Endothelial cell of umbilical vein (primary cell): ENCODE data around the gene DSE. TPM values are rescaled to one million over a fixed set of nuclear protein-coding genes. Genes with fewer than 3 reads are reported as not detected.

Experiments used
- BruUV-seq: library from RNA; stranded (reverse); fragments of 400-500 nt; replicated peaks from 2 replicates; lab custom pipeline; 2021; lab: Mats Ljungman, UMichigan
- CTCF ChIA-PET: fragments of 300-600, 350-600 bp; sonication (Branson Sonifier 250); formaldehyde crosslinking; loops from one replicate; lab custom pipeline; 2021; ENCODE audit warnings: antibody characterized with exemption, inconsistent platforms; lab: Charles Lee
- POLR2A ChIA-PET: fragments of 300-600, 350-600 bp; sonication (Branson Sonifier 250); formaldehyde crosslinking; loops from one replicate; lab custom pipeline; 2021; ENCODE audit warnings: antibody characterized with exemption, inconsistent platforms; lab: Charles Lee
- DNase-seq: peaks from one replicate; pipeline ENCODE4 v3.0.0-alpha.2; 2011; ENCODE audit warnings: low read depth, low spot score
- FAIRE-seq: peaks from 2 replicates; lab custom pipeline; 2011; peaks lifted over from hg19 to GRCh38; lab: Jason Lieb, UNC
- H2AFZ ChIP-seq: 2 replicates; pipeline ENCODE4 v1.6.0; 2012; ENCODE audit warnings: low read depth, low read length, control low read depth, inconsistent platforms
- H3K27ac ChIP-seq: 2 replicates; pipeline ENCODE4 v1.5.1; 2011; ENCODE audit warnings: low read depth, mild to moderate bottlenecking, control low read depth, low read length, moderate library complexity; ENCODE audit not compliant: insufficient read depth
- H3K27me3 ChIP-seq, 2 experiments: 2 replicates each; pipeline versions ENCODE4 v1.6.0 to v1.6.1; 2011; ENCODE audit warnings: low read length in 2 of 2, mixed read lengths in 1 of 2; ENCODE audit not compliant: control insufficient read depth in 2 of 2, insufficient read depth in 2 of 2
- H3K36me3 ChIP-seq, 2 experiments: 2 replicates in 1 of 2; 3 replicates in 1 of 2; pipeline ENCODE4 v1.5.1; 2011; ENCODE audit warnings: low read length in 2 of 2, mild to moderate bottlenecking in 1 of 2, moderate library complexity in 1 of 2; ENCODE audit not compliant: control insufficient read depth in 2 of 2, insufficient read depth in 2 of 2; ENCODE audit errors: extremely low read depth in 1 of 2
- H3K4me1 ChIP-seq: 3 replicates; pipeline ENCODE4 v1.5.1; 2011; ENCODE audit warnings: mild to moderate bottlenecking, low read length; ENCODE audit not compliant: control insufficient read depth, insufficient read depth; ENCODE audit errors: extremely low read depth
- H3K4me2 ChIP-seq: 2 replicates; pipeline ENCODE4 v1.6.1; 2011; ENCODE audit warnings: low read length, control low read depth, mixed read lengths; ENCODE audit not compliant: insufficient read depth
- H3K4me3 ChIP-seq, 3 experiments: fragments of 200-600 bp in 1 of 3; sonication (generic), shearing (Covaris generic) in 1 of 3; replicated peaks in 1 of 3; 2 replicates each; pipeline ENCODE4 v1.5.1; 2011 to 2016; ENCODE audit warnings: control low read depth in 3 of 3, low read length in 3 of 3, mild to moderate bottlenecking in 2 of 3, inconsistent platforms in 1 of 3, low read depth in 1 of 3, moderate library complexity in 1 of 3; ENCODE audit not compliant: insufficient read depth in 1 of 3
- H3K79me2 ChIP-seq: 2 replicates; pipeline ENCODE4 v1.6.0; 2012; ENCODE audit warnings: low read length, inconsistent platforms; ENCODE audit not compliant: control insufficient read depth, insufficient read depth
- H3K9ac ChIP-seq: replicated peaks from 2 replicates; pipeline ENCODE3; 2011; ENCODE audit warnings: low read length, control low read depth; ENCODE audit not compliant: insufficient read depth; ENCODE audit errors: extremely low read depth
- H3K9me1 ChIP-seq: replicated peaks from 3 replicates; pipeline ENCODE4 v1.6.0; 2011; ENCODE audit warnings: mild to moderate bottlenecking, low read length; ENCODE audit not compliant: control insufficient read depth, insufficient read depth; ENCODE audit errors: extremely low read depth
- H3K9me3 ChIP-seq: replicated peaks from 2 replicates; pipeline ENCODE4 v1.5.1; 2012; ENCODE audit warnings: low read length, inconsistent platforms; ENCODE audit not compliant: control insufficient read depth, insufficient read depth
- H4K20me1 ChIP-seq: replicated peaks from 2 replicates; pipeline ENCODE3; 2011; ENCODE audit warnings: mild to moderate bottlenecking, low read length; ENCODE audit not compliant: control insufficient read depth, insufficient read depth; ENCODE audit errors: extremely low read depth
- CTCF ChIP-seq, 2 donors: IDR thresholded peaks; 1 replicate in 1 of 2; 2 replicates in 1 of 2; pipeline ENCODE4 v1.5.1; 2011; ENCODE audit warnings: low read length in 2 of 2, mild to moderate bottlenecking in 2 of 2, moderate library complexity in 2 of 2, control low read depth in 1 of 2, inconsistent platforms in 1 of 2, low read depth in 1 of 2; ENCODE audit not compliant: insufficient read depth in 1 of 2; ENCODE audit errors: extremely low read depth in 1 of 2
- EZH2 ChIP-seq: IDR thresholded peaks from 2 replicates; pipeline ENCODE4 v1.6.1; 2012; ENCODE audit warnings: borderline replicate concordance, low read depth, mild to moderate bottlenecking, moderate library complexity, low read length, inconsistent platforms; ENCODE audit not compliant: severe bottlenecking
- FOS ChIP-seq: IDR thresholded peaks from 2 replicates; pipeline ENCODE4 v1.6.1; 2011; ENCODE audit warnings: mild to moderate bottlenecking, low read length, moderate library complexity, borderline replicate concordance; ENCODE audit not compliant: insufficient read depth
- GATA2 ChIP-seq: IDR thresholded peaks from 2 replicates; pipeline ENCODE4 v1.7.0; 2011; ENCODE audit warnings: low read depth, mild to moderate bottlenecking, moderate library complexity, mixed read lengths, low read length; ENCODE audit not compliant: insufficient read length, insufficient read depth
- JUN ChIP-seq: IDR thresholded peaks from 2 replicates; pipeline ENCODE4 v1.6.1; 2011; ENCODE audit warnings: borderline replicate concordance, low read depth; ENCODE audit not compliant: insufficient read length, insufficient read depth
- MAX ChIP-seq: IDR thresholded peaks from 2 replicates; pipeline ENCODE4 v1.6.1; 2011; ENCODE audit not compliant: insufficient read depth, insufficient read length
- MYC ChIP-seq: IDR thresholded peaks from one replicate; pipeline ENCODE4 v1.6.1; 2011; ENCODE audit warnings: mild to moderate bottlenecking, low read depth, low read length
- POLR2A ChIP-seq: IDR thresholded peaks from 2 replicates; pipeline ENCODE4 v1.6.1; 2012; ENCODE audit warnings: low read depth, mild to moderate bottlenecking, control low read depth, low read length
- POLR2AphosphoS5 ChIP-seq: IDR thresholded peaks from 2 replicates; pipeline ENCODE4 v1.6.1; 2012; ENCODE audit warnings: low read depth, mild to moderate bottlenecking, control low read depth, low read length, moderate library complexity; ENCODE audit not compliant: insufficient read depth
- dilution Hi-C: fragments of 300-500 bp; cut with MboI; formaldehyde crosslinking; loops from one replicate; pipeline ENCODE4 v1.15.0; 2019; ENCODE audit warnings: low sequenced_read_pairs; ENCODE audit not compliant: extremely low pct_ligation_motif_present
- intact Hi-C: fragments of 100-400 bp; cut with micrococcal nuclease; formaldehyde crosslinking; loops from one replicate; pipeline ENCODE4 v1.10.0; 2022
- polyA plus RNA-seq, 4 experiments: library from polyadenylated mRNA; depleted of rRNA in 3 of 4; stranded (reverse) in 3 of 4; unstranded in 1 of 4; fragments of >200 nt; gene quantifications; 2 replicates each; pipeline versions ENCODE4 v1.2.1 to v1.2.3, GENCODE V29; 2011 to 2012; ENCODE audit warnings: missing spikeins in 1 of 4
- total RNA-seq: library from RNA; stranded (reverse); gene quantifications from 2 replicates; pipeline ENCODE4 v1.2.3, GENCODE V29; 2021

DSE gene
- total and polyA plus RNA-seq, 2 donors (not counting 3 experiments of a cell fraction or from before 2014, with no cell fraction given), result 12.0 to 25.0 TPM

GRCh38 chr6:116438590-116439448 lies 68.1 kb downstream of the DSE start:
- no peak overlapping the region for H3K9ac ChIP-seq
- CTCF ChIA-PET, result interaction anchor here (0.9 to 1.0 kb wide), 2 partner anchors 37 to 149 kb away, joined by 3 read pairs; no protein-coding TSS in a partner anchor

More at GRCh38 chr6:116438590-116439448, 68.1 kb downstream of the DSE start:
- intact Hi-C loops, result no loop called here
- POLR2A ChIA-PET, result no interaction called here
- Histone ChIP-seq H3K9me3 (no peaks in the 10 kb centered on the region), H2AFZ (no peak overlapping the region), H3K9me1 (no peaks in the 10 kb centered on the region), H3K79me2 (no peaks in the 10 kb centered on the region), H4K20me1 (no peaks in the 10 kb centered on the region), H3K36me3 (no peaks in the 10 kb centered on the region), H3K4me2 (no peak overlapping the region), H3K27ac (no peak overlapping the region), H3K4me1 (no peaks in the 10 kb centered on the region), H3K27me3 (no peaks in the 10 kb centered on the region), H3K4me3 (no peak overlapping the region)
- dilution Hi-C loops, result no loop called here
- DNase-seq (peak; percentile 25), FAIRE-seq (peak; percentile 21)
- BruUV-seq, result no TSS peak
- TF ChIP-seq MAX, result no peak
- TF ChIP-seq POLR2A, result no peak
- no peak for TF ChIP-seq EZH2
- TF ChIP-seq CTCF (IDR thresholded peaks at IDR 0.05; ENCODE audit: extremely low read depth in 1 of 2, insufficient read depth in 1 of 2, low read depth in 1 of 2, low read length in 2 of 2), result no peak
- no peak for TF ChIP-seq GATA2
- TF ChIP-seq POLR2AphosphoS5, result no peak
- no peak for TF ChIP-seq FOS
- TF ChIP-seq JUN, result no peak
- no peak for TF ChIP-seq MYC
